ENCODE results near the gene GYG1. TPM values are rescaled to one million over a fixed set of nuclear protein-coding genes. Genes with fewer than 3 reads are reported as not detected.
A peak's percentile ranks its signal among the peaks of the same experiment; 100 is the strongest.

The GYG1 gene
- total RNA-seq, 4 donors from 2014 or later, result 11.9 to 23.9 (median 12.8) TPM

- no peaks in the 10 kb centered on the region for H3K9me3 ChIP-seq
- no peak overlapping the region for H3K27ac ChIP-seq
- H3K4me3 ChIP-seq, result no peak overlapping the region
- peaks cover 0 to 59% (median 0%) of the 10 kb centered on the region in 3 donors for H3K36me3 ChIP-seq
- H3K27me3 ChIP-seq, result no peaks in the 10 kb centered on the region
- TF ChIP-seq CTCF (IDR thresholded peaks at IDR 0.05), result no peak
- TF ChIP-seq POLR2A (IDR thresholded peaks at IDR 0.05), result no peak
- H3K4me1 ChIP-seq, result no peaks in the 10 kb centered on the region
- DNase-seq, result no peak
Measured at GRCh38 chr3:149026718-149027117, 35.4 kb downstream of the GYG1 start.

DNA sequence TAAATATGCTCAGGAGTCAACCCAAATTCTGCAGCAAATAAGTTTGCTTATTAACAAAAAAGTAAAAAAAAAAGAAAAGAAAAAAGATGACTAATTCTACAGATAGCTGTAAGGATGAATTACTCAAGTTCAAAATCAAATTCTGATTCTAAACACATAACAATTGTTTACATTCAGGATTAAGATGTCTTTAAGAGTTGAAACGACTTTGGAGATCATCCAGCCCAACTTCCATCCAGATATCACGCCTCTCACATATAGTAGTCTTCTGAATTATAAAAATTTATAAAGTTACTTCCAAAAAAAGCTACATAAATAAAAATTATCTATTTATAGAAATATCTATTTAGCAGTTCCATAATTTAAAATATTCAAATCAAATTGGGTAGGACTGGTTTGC, 39.8 kb downstream of the GYG1 start:
- TF ChIP-seq CTCF (IDR thresholded peaks at IDR 0.05) (no peak), POLR2A (IDR thresholded peaks at IDR 0.05) (no peak)
- no peaks in the 10 kb centered on the region for H3K4me1 ChIP-seq
- peaks cover 0 to 24% (median 0%) of the 10 kb centered on the region in 3 donors for H3K36me3 ChIP-seq
- no peaks in the 10 kb centered on the region for H3K9me3 ChIP-seq
- H3K27me3 ChIP-seq, result no peaks in the 10 kb centered on the region
- no peak for DNase-seq
- no peak overlapping the region for H3K4me3 ChIP-seq
- H3K27ac ChIP-seq, result no peak overlapping the region

GRCh38 chr3:149037684-149038083, 46.3 kb downstream of the GYG1 start:
- Histone ChIP-seq H3K36me3 (peaks cover 0 to 20% (median 0%) of the 10 kb centered on the region in 3 donors), H3K9me3 (no peaks in the 10 kb centered on the region), H3K27ac (no peak overlapping the region), H3K27me3 (no peaks in the 10 kb centered on the region), H3K4me1 (no peaks in the 10 kb centered on the region), H3K4me3 (no peak overlapping the region)
- TF ChIP-seq POLR2A (IDR thresholded peaks at IDR 0.05) (no peak), CTCF (IDR thresholded peaks at IDR 0.05) (no peak)
- DNase-seq, result no peak

GRCh38 chr3:149038322-149038721, 47.0 kb downstream of the GYG1 start:
- no peaks in the 10 kb centered on the region for H3K4me1 ChIP-seq
- H3K27ac ChIP-seq, result no peak overlapping the region
- no peaks in the 10 kb centered on the region for H3K9me3 ChIP-seq
- TF ChIP-seq POLR2A (IDR thresholded peaks at IDR 0.05) (no peak), CTCF (IDR thresholded peaks at IDR 0.05) (no peak)
- H3K4me3 ChIP-seq, result no peak overlapping the region
- no peak for DNase-seq
- H3K27me3 ChIP-seq, result no peaks in the 10 kb centered on the region
- peaks cover 0 to 20% (median 0%) of the 10 kb centered on the region in 3 donors for H3K36me3 ChIP-seq

GRCh38 chr3:149042789-149043386, 51.5 kb downstream of the GYG1 start:
- Histone ChIP-seq H3K4me1 (no peaks in the 10 kb centered on the region), H3K36me3 (peaks cover 0 to 24% (median 0%) of the 10 kb centered on the region in 3 donors), H3K27me3 (no peaks in the 10 kb centered on the region), H3K9me3 (no peaks in the 10 kb centered on the region), H3K4me3 (no peak overlapping the region), H3K27ac (peak overlapping the region in 1 of 4 donors; percentile 32)
- TF ChIP-seq CTCF (IDR thresholded peaks at IDR 0.05), result no peak
- TF ChIP-seq POLR2A (IDR thresholded peaks at IDR 0.05), result no peak
- no peak for DNase-seq
